Purkinje cell (primary cell): ENCODE data around the gene TGFBI. TPM values are rescaled to one million over a fixed set of nuclear protein-coding genes. Genes with fewer than 3 reads are reported as not detected.

ENCODE experiments used
- polyA plus RNA-seq: library from polyadenylated mRNA; unstranded; fragments of >200 nt; fragmentation: Nextera tagmentation; gene quantifications from 2 replicates; pipeline ENCODE4 v1.2.1, GENCODE V29; 2014

Gene TGFBI
- polyA plus RNA-seq = 0.56 TPM in 1 of 2 replicates, not detected in the other

GRCh38 chr5:136028782-136029742 is at the start of gene TGFBI:
TGFBI (plus strand) TSS chr5:136028988; CDS start chr5:136029056, 68 bp downstream.

Other genes starting within 250 kb of the TGFBI start
- gene SLC25A48, start 194.3 kb upstream of the TGFBI start, polyA plus RNA-seq = not detected in 2 replicates
- gene IL9, start 133.1 kb upstream of the TGFBI start, polyA plus RNA-seq = not detected in 2 replicates
- not detected in 2 replicates for gene LECT2, start 74.0 kb upstream of the TGFBI start, polyA plus RNA-seq
- gene SMAD5, start 103.9 kb downstream of the TGFBI start, polyA plus RNA-seq = 7.1 and 13.3 TPM in 2 replicates
- gene SMIM32, start 164.2 kb downstream of the TGFBI start, polyA plus RNA-seq = 0.91 and 2.4 TPM in 2 replicates